Type B pancreatic cell (in vitro differentiated cells): Measurements from ENCODE around the gene RIMBP2. TPM values are rescaled to one million over a fixed set of nuclear protein-coding genes. Genes with fewer than 3 reads are reported as not detected.
A peak's percentile ranks its signal among the peaks of the same experiment; 100 is the strongest.

Source experiments
- DNase-seq: peaks from one replicate; pipeline ENCODE4 v3.0.0; 2021; ENCODE audit warnings: mixed read lengths; ENCODE audit not compliant: unreplicated experiment; ENCODE audit errors: extremely low spot score
- H3K27ac Mint-ChIP-seq: 2 replicates; pipeline ENCODE4 v1.8.0; 2021; ENCODE audit warnings: mild to moderate bottlenecking, mixed read lengths
- H3K27me3 Mint-ChIP-seq: 2 replicates; pipeline ENCODE4 v1.8.0; 2021; ENCODE audit warnings: mixed read lengths
- H3K36me3 Mint-ChIP-seq: 2 replicates; pipeline ENCODE4 v1.8.0; 2021; ENCODE audit warnings: mixed read lengths
- H3K4me1 Mint-ChIP-seq: one replicate; pipeline ENCODE4 v1.8.0; 2021; ENCODE audit warnings: mixed read lengths; ENCODE audit not compliant: unreplicated experiment
- H3K4me3 Mint-ChIP-seq: 2 replicates; pipeline ENCODE4 v1.8.0; 2021; ENCODE audit warnings: mild to moderate bottlenecking, mixed read lengths
- H3K9me3 Mint-ChIP-seq: 2 replicates; pipeline ENCODE4 v1.8.0; 2021; ENCODE audit warnings: mixed read lengths
- total RNA-seq: library from RNA; stranded (reverse); gene quantifications from 2 replicates; pipeline ENCODE4 v1.2.1, GENCODE V29; 2021; ENCODE audit warnings: low replicate concordance
- TF ChIP-seq, protein P1 (sequence below): fragments of 200-600 bp; sonication (generic); conservative IDR thresholded peaks from 2 replicates; pipeline ENCODE4 v1.5.0; 2021; ENCODE audit warnings: antibody characterized with exemption, mild to moderate bottlenecking

The RIMBP2 gene
- total RNA-seq, 1 donor from 2014 or later: 23.7 TPM

DNA sequence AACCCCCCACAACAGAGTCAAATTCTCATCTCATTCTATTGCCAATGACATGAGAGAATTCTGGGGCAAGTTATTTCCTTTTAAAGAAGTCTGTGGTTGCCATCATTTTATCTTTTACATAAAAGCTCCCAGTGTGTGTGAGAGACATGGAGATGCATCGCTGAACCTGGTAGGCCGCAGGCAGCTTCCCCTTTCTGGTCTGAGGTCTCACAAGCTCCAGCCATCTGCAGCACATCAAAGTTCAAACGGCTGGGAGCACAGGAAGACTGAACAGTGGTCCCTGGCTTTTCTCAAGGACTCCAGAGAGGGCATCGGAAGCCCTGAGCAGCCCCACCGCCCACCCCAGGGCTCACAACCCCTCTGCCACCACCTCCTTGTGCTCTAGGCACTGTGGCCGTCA, 141.7 kb downstream of the RIMBP2 start:
- no peaks in the 10 kb centered on the region for H3K9me3 Mint-ChIP-seq
- no peak for DNase-seq
- H3K4me3 Mint-ChIP-seq: no peak overlapping the region
- no peak overlapping the region for H3K27ac Mint-ChIP-seq
- TF ChIP-seq, protein P1, sequence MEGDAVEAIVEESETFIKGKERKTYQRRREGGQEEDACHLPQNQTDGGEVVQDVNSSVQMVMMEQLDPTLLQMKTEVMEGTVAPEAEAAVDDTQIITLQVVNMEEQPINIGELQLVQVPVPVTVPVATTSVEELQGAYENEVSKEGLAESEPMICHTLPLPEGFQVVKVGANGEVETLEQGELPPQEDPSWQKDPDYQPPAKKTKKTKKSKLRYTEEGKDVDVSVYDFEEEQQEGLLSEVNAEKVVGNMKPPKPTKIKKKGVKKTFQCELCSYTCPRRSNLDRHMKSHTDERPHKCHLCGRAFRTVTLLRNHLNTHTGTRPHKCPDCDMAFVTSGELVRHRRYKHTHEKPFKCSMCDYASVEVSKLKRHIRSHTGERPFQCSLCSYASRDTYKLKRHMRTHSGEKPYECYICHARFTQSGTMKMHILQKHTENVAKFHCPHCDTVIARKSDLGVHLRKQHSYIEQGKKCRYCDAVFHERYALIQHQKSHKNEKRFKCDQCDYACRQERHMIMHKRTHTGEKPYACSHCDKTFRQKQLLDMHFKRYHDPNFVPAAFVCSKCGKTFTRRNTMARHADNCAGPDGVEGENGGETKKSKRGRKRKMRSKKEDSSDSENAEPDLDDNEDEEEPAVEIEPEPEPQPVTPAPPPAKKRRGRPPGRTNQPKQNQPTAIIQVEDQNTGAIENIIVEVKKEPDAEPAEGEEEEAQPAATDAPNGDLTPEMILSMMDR: no peak
- no peaks in the 10 kb centered on the region for H3K4me1 Mint-ChIP-seq
- no peaks in the 10 kb centered on the region for H3K27me3 Mint-ChIP-seq
- H3K36me3 Mint-ChIP-seq: no peaks in the 10 kb centered on the region

DNA sequence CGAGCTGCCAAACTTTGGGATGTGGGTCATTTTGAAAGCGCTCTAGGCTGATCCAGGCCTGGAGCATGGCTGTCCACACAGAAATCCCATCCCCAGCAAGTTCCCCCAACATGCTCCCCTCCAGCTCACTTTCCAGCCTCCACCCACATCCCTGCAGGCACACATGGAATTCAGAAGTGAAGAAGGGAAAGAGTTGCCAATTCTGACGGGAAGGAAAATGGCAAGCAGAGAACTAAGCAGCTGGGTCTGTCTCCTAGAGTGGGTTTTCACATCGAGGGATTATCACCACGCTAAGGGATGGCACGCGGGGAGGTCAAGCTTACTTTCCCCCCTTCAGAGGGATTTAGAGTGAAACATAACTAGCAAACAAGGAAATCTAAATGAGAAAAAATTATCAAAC, 142.3 kb downstream of the RIMBP2 start:
- H3K27ac Mint-ChIP-seq: peak overlapping the region; percentile 23
- no peaks in the 10 kb centered on the region for H3K9me3 Mint-ChIP-seq
- TF ChIP-seq, protein P1: no peak
- no peak overlapping the region for H3K4me3 Mint-ChIP-seq
- H3K27me3 Mint-ChIP-seq: no peaks in the 10 kb centered on the region
- no peak for DNase-seq
- no peaks in the 10 kb centered on the region for H3K4me1 Mint-ChIP-seq
- no peaks in the 10 kb centered on the region for H3K36me3 Mint-ChIP-seq

GRCh38 chr12:130573235-130573634, 142.9 kb downstream of the RIMBP2 start:
- TF ChIP-seq, protein P1: no peak
- no peaks in the 10 kb centered on the region for H3K27me3 Mint-ChIP-seq
- no peak overlapping the region for H3K4me3 Mint-ChIP-seq
- H3K9me3 Mint-ChIP-seq: no peaks in the 10 kb centered on the region
- H3K4me1 Mint-ChIP-seq: no peaks in the 10 kb centered on the region
- no peak overlapping the region for H3K27ac Mint-ChIP-seq
- no peaks in the 10 kb centered on the region for H3K36me3 Mint-ChIP-seq
- no peak for DNase-seq

- no peaks in the 10 kb centered on the region for H3K27me3 Mint-ChIP-seq
- H3K27ac Mint-ChIP-seq: no peak overlapping the region
- no peaks in the 10 kb centered on the region for H3K4me1 Mint-ChIP-seq
- no peaks in the 10 kb centered on the region for H3K36me3 Mint-ChIP-seq
- no peaks in the 10 kb centered on the region for H3K9me3 Mint-ChIP-seq
- TF ChIP-seq, protein P1: no peak
- no peak for DNase-seq
- H3K4me3 Mint-ChIP-seq: no peak overlapping the region
Measured at GRCh38 chr12:130572553-130572952, 143.5 kb downstream of the RIMBP2 start.

DNA sequence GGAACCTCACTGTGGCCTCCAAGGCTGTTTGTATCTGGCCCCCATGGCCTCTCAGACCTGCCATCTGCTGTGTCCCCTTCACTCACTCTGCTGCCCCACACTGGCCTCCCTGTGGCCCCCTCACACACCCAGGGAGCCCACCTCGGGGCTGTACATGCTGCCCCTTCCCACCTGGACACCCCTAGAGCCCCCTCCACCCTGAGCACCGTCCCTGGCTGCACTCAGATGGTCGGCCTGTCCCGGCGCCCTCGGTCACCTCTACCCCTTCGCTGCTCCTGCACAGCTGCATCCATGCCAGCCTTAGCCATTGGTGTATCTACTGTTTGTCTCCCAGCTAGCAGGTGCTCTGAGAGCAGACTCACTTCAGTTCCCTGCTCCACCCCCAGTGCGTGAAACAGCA, 144.4 kb downstream of the RIMBP2 start:
- no peak for DNase-seq
- Mint-ChIP-seq H3K4me1 (no peaks in the 10 kb centered on the region), H3K36me3 (no peaks in the 10 kb centered on the region), H3K9me3 (no peaks in the 10 kb centered on the region), H3K4me3 (no peak overlapping the region), H3K27me3 (no peaks in the 10 kb centered on the region), H3K27ac (no peak overlapping the region)
- TF ChIP-seq, protein P1: no peak

GRCh38 chr12:130571089-130571488, 145.0 kb downstream of the RIMBP2 start:
- Mint-ChIP-seq H3K4me1 (no peaks in the 10 kb centered on the region), H3K27ac (no peak overlapping the region), H3K9me3 (no peaks in the 10 kb centered on the region), H3K27me3 (no peaks in the 10 kb centered on the region), H3K36me3 (no peaks in the 10 kb centered on the region), H3K4me3 (no peak overlapping the region)
- TF ChIP-seq, protein P1: no peak
- DNase-seq: no peak
